AG09319 (cell line): ENCODE measurements around the gene B9D2.

Source experiments
- DNase-seq: peaks from one replicate; pipeline ENCODE4 v3.0.0-alpha.2; 2010; ENCODE audit warnings: low read depth; ENCODE audit errors: extremely low read depth
- CTCF ChIP-seq: IDR thresholded peaks from 2 replicates; pipeline ENCODE4 v1.5.1; 2011; ENCODE audit warnings: low read depth, mild to moderate bottlenecking, inconsistent platforms, low read length, moderate library complexity

B9D2 gene

DNA sequence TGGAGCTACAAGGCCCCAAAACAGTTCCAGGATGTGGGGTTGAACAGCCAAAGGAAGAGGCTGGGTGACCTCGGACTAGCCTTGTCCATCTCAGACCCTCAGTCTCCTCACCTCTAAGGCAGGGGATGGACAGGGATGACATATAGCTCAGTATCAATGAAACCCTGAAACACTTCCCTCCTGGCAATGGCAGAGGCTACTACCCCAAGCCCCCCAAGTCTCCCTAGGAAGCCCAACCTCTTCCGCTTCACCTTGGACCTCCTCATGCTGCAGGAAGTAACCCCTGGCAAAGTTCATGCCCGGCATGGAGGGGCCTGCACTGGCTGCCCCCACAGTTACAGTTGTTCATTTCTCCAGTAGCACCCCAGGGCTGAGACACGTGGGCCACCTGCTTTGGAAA, 43.4 kb downstream of the B9D2 start:
- no peak for DNase-seq
- TF ChIP-seq CTCF, result no peak

DNA sequence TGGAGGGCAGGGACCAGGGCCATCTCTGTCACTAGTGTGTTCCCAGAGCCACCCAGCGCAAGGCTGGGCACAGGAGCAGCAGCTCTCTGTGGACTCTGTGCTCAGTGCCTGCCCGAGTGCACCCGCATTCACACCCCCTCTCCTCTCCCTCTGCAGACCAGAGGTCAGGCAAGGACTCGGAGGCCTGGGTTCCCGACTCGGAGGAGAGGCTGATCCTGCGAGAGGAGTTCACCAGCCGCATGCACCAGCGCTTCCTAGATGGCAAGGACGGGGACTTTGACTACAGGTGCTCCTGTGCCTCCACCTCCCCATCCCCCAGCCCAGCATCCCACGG, 43.8 kb downstream of the B9D2 start:
- TF ChIP-seq CTCF, result no peak
- DNase-seq, result no peak

DNA sequence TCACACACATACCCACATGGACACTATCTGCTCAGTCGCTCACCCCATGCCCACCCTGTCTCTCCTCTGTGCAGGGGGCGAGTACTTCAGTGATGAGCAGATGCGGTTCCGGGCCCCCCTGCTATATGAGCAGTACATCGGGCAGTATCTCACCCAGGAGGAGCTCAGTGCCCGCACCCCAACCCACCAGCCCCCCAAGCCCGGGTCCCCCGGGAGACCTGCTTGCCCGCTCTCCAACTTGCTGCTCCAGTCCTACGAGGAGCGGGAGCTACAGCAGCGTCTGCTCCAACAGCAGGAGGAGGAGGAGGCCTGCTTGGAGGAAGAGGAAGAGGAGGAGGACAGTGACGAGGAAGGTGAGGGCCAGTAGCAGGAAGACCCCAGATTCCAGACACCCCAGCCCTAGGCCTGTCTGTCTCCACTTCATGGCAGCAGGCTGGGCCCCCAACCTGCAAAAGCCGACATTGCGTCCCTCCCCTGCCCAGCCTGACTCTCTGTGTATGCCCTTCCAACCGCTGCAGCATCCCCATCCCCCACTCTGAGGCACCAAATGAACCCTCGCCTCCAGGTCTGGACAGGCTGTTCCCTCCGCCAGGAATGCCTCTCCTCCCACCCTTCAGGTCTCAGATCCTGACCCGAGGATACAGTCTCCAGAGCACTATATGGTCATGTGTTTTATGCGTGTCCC, 44.3 kb downstream of the B9D2 start:
- TF ChIP-seq CTCF, result no peak

DNA sequence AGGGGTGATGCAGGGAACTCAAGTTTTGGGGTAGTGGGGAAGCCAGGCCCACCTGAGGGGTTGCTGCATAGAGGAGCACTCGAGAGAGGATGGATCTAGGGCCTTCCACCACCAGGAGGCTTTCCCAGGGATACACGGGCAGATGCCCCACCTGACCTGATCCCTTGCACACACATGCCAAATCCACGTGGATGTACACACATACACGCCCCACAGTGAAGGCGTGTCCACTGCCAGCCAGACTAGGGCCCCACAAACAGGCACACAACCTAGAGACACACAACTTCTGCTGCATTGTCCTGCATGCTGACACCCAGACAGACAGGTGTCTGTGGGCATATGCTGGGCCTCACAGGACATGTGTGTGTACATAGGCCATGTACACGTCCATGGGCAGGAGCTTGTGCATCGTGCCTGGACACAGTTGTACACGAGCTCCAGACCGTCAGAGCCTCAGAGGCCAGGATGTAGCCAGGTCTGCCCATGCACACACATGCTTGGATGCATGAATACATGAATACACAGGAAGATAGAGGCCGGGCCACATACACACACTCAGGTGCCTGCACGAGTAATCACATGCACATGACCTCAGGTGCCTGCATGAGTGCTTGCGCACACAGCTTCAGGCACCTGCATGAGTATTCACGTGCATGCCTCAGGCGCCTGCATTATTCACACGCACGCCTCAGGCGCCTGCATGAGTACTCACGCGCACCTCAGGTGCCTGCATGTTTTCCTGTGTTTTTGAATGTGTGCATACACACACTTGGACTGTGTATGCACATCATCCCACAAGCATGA, 45.1 kb downstream of the B9D2 start:
- no peak for TF ChIP-seq CTCF
- DNase-seq, result no peak

More for the DNA sequence above, 44.3 kb downstream of the B9D2 start:
- no peak for DNase-seq

GRCh38 chr19:41316306-41316920, 47.5 kb downstream of the B9D2 start:
- no peak for DNase-seq
- TF ChIP-seq CTCF, result no peak

- DNase-seq, result no peak
- no peak for TF ChIP-seq CTCF
Measured at GRCh38 chr19:41311613-41312012, 52.3 kb downstream of the B9D2 start.

DNA sequence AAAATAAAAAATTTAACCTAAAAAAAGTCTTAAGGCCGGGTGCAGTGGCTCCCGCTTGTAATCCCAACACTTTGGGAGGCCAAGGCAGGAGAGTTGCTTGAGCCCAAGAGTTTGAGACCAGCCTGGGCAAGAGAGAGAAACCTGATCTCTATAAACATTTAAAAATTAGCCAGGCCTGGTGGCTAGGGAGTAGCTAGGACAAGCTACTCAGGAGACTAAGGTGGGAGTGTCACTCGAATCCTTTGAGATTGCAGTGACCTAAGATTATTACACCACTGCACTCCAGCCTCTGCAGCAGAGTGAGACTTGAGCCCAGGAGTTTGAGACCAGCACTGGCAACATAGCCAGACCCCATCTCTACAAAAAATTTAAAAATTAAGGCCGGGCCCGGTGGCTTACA, 52.9 kb downstream of the B9D2 start:
- no peak for DNase-seq
- TF ChIP-seq CTCF, result no peak
